OCI-LY3 (cell line): ENCODE data around the gene TMEM9B.

Experiments
- H2AFZ ChIP-seq: fragments of 200-600, 300-600 bp; shearing (Covaris generic); 2 replicates; pipeline ENCODE4 v1.6.0; 2014; ENCODE audit warnings: antibody characterized with exemption, low read depth, low read length
- H3K27ac ChIP-seq: fragments of 200-600, 300-600 bp; sonication (generic); 2 replicates; pipeline ENCODE4 v1.5.1; 2014; ENCODE audit warnings: mild to moderate bottlenecking, low read length, moderate library complexity, mixed read lengths
- H3K27me3 ChIP-seq: fragments of 200-600, 300-600 bp; sonication (generic); 2 replicates; pipeline ENCODE4 v1.6.1; 2014; ENCODE audit warnings: low read depth, low read length, mixed read lengths
- H3K36me3 ChIP-seq: fragments of 200-600, 300-600 bp; sonication (generic); replicated peaks from 2 replicates; pipeline ENCODE3; 2014; ENCODE audit warnings: low read depth, low read length, mixed read lengths
- H3K4me1 ChIP-seq: fragments of 300-600, 200-600 bp; sonication (generic); 2 replicates; pipeline ENCODE4 v1.6.1; 2014; ENCODE audit warnings: low read length, mixed read lengths
- H3K4me2 ChIP-seq: fragments of 200-600, 300-600 bp; sonication (generic); 2 replicates; pipeline ENCODE4 v1.6.1; 2014; ENCODE audit warnings: low read length, mixed read lengths
- H3K4me3 ChIP-seq: fragments of 300-600, 200-600 bp; sonication (generic); 2 replicates; pipeline ENCODE4 v1.5.1; 2014; ENCODE audit warnings: antibody characterized with exemption, mild to moderate bottlenecking, low read length, moderate library complexity
- H3K79me2 ChIP-seq: fragments of 300-600, 200-600 bp; shearing (Covaris generic); 2 replicates; pipeline ENCODE4 v1.6.1; 2014; ENCODE audit warnings: mild to moderate bottlenecking, low read length, mixed read lengths
- H3K9ac ChIP-seq: fragments of 300-600, 200-600 bp; shearing (Covaris generic); 2 replicates; pipeline ENCODE4 v1.6.0; 2014; ENCODE audit warnings: mild to moderate bottlenecking, low read length, moderate library complexity
- H3K9me3 ChIP-seq: fragments of 200-600, 300-600 bp; shearing (Covaris generic); 2 replicates; pipeline ENCODE4 v1.6.1; 2014; ENCODE audit warnings: low read length, mixed read lengths; ENCODE audit not compliant: insufficient read depth
- H4K20me1 ChIP-seq: fragments of 200-600, 300-600 bp; sonication (generic); 2 replicates; pipeline ENCODE4 v1.6.1; 2016; ENCODE audit warnings: low read length, mixed read lengths; ENCODE audit not compliant: insufficient read depth
- CTCF ChIP-seq: fragments of 200-600, 300-600 bp; sonication (generic); IDR thresholded peaks from 2 replicates; pipeline ENCODE4 v1.5.1; 2014; ENCODE audit warnings: antibody characterized with exemption, low read length, low read depth
- EZH2phosphoT487 ChIP-seq: fragments of 200-600 bp; shearing (Covaris generic); IDR thresholded peaks from 2 replicates; pipeline ENCODE4 v1.6.1; 2018; ENCODE audit warnings: antibody characterized with exemption, mixed run types, low read depth

The TMEM9B gene

GRCh38 chr11:8928205-8928604 lies 36.0 kb downstream of the TMEM9B start:
- no peaks in the 10 kb centered on the region for H3K27me3 ChIP-seq
- no peaks in the 10 kb centered on the region for H3K9me3 ChIP-seq
- H3K9ac ChIP-seq = no peak overlapping the region
- no peak overlapping the region for H2AFZ ChIP-seq
- H3K4me3 ChIP-seq = no peak overlapping the region
- no peak overlapping the region for H3K27ac ChIP-seq
- H3K4me2 ChIP-seq = no peak overlapping the region
- H3K36me3 ChIP-seq = no peaks in the 10 kb centered on the region
- no peaks in the 10 kb centered on the region for H4K20me1 ChIP-seq
- TF ChIP-seq CTCF (no peak), EZH2phosphoT487 (no peak)
- no peaks in the 10 kb centered on the region for H3K4me1 ChIP-seq
- H3K79me2 ChIP-seq = no peaks in the 10 kb centered on the region

GRCh38 chr11:8927233-8927632 lies 37.0 kb downstream of the TMEM9B start:
- Histone ChIP-seq H3K4me3 (no peak overlapping the region), H2AFZ (no peak overlapping the region), H3K9ac (no peak overlapping the region), H3K36me3 (no peaks in the 10 kb centered on the region), H3K27ac (no peak overlapping the region), H3K9me3 (no peaks in the 10 kb centered on the region), H3K79me2 (no peaks in the 10 kb centered on the region), H4K20me1 (no peaks in the 10 kb centered on the region), H3K4me1 (no peaks in the 10 kb centered on the region), H3K4me2 (no peak overlapping the region), H3K27me3 (no peaks in the 10 kb centered on the region)
- no peak for TF ChIP-seq CTCF
- no peak for TF ChIP-seq EZH2phosphoT487

- no peaks in the 10 kb centered on the region for H4K20me1 ChIP-seq
- H3K4me3 ChIP-seq = no peak overlapping the region
- no peak overlapping the region for H3K4me2 ChIP-seq
- no peak overlapping the region for H3K9ac ChIP-seq
- H3K4me1 ChIP-seq = no peaks in the 10 kb centered on the region
- no peak overlapping the region for H3K27ac ChIP-seq
- no peaks in the 10 kb centered on the region for H3K79me2 ChIP-seq
- H3K9me3 ChIP-seq = no peaks in the 10 kb centered on the region
- no peaks in the 10 kb centered on the region for H3K36me3 ChIP-seq
- H3K27me3 ChIP-seq = no peaks in the 10 kb centered on the region
- H2AFZ ChIP-seq = no peak overlapping the region
- TF ChIP-seq CTCF = no peak
- TF ChIP-seq EZH2phosphoT487 = no peak
Measured at GRCh38 chr11:8926236-8926635, 38.0 kb downstream of the TMEM9B start.

GRCh38 chr11:8925711-8926110 lies 38.5 kb downstream of the TMEM9B start:
- Histone ChIP-seq H3K9ac (no peak overlapping the region), H3K27me3 (no peaks in the 10 kb centered on the region), H2AFZ (no peak overlapping the region), H3K79me2 (no peaks in the 10 kb centered on the region), H3K36me3 (no peaks in the 10 kb centered on the region), H3K4me3 (no peak overlapping the region), H3K27ac (no peak overlapping the region), H3K4me1 (no peaks in the 10 kb centered on the region), H3K9me3 (no peaks in the 10 kb centered on the region), H4K20me1 (no peaks in the 10 kb centered on the region), H3K4me2 (no peak overlapping the region)
- TF ChIP-seq CTCF = no peak
- TF ChIP-seq EZH2phosphoT487 = no peak
